GM15510 (cell line): ENCODE results near the gene CXCR3.

Experiments
- POLR2A ChIP-seq: IDR thresholded peaks from 3 replicates; pipeline ENCODE4 v1.6.1; 2011; ENCODE audit warnings: borderline replicate concordance; ENCODE audit not compliant: insufficient read length; ENCODE audit errors: extremely low read depth

CXCR3 gene

DNA sequence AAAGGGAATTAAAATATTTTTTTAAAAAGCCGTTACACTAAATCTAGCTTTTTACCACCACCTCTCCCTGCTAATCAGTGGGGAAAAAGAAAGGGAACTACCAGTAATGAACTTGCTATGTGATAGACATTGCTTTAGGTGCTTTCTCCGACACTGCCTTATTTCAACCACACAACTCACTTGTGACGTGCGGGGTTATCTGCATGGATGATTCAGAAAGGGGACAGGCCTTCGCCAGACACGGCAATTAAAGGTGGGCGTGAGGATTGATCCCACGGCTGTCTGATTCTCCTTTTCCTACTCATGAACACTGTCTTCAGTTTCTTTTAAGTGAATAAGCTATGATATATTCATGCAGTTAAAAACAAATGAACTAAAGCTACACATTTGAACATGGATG is 882 bp upstream of the CXCR3 start:
- TF ChIP-seq POLR2A: no peak

DNA sequence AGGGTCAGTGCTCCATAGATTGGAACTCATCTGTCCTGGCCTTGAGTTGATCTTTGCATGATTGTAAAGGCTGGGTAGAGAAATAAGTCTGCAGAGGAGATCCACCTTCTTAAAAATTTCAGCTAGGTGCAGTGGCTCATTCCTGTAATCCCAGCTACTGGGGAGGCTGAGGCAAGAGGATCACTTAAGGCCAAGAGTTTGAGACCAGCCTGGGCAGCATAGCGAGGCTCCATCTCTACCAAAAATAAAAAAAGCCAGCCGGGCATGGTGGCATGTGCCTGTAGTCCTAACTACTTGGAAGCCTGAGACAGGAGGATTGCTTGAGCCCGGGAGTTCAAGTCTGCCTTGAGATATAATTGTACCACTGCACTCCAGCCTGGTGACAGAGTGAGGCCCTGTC is 476 bp upstream of the CXCR3 start:
- no peak for TF ChIP-seq POLR2A

DNA sequence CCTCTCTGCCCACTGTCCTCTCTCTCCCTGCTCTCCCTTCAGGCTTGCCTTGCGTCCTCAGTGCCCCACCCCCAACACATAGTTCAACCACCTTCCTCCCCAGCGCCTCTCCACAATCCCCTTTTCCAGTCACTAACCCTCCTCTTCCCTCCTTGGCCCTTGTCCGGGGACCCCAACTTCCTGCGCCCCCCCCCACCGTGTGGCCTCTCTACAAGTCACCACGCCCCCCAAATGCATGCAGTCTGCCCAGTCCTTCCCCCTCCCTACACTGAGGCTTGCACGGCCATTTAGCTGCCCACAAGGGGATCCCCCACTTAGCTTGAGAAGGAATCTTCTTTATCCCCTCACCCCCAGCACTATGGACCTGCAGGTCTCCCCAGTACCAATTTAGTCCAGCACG is 569 bp downstream of the CXCR3 start:
- TF ChIP-seq POLR2A: no peak

DNA sequence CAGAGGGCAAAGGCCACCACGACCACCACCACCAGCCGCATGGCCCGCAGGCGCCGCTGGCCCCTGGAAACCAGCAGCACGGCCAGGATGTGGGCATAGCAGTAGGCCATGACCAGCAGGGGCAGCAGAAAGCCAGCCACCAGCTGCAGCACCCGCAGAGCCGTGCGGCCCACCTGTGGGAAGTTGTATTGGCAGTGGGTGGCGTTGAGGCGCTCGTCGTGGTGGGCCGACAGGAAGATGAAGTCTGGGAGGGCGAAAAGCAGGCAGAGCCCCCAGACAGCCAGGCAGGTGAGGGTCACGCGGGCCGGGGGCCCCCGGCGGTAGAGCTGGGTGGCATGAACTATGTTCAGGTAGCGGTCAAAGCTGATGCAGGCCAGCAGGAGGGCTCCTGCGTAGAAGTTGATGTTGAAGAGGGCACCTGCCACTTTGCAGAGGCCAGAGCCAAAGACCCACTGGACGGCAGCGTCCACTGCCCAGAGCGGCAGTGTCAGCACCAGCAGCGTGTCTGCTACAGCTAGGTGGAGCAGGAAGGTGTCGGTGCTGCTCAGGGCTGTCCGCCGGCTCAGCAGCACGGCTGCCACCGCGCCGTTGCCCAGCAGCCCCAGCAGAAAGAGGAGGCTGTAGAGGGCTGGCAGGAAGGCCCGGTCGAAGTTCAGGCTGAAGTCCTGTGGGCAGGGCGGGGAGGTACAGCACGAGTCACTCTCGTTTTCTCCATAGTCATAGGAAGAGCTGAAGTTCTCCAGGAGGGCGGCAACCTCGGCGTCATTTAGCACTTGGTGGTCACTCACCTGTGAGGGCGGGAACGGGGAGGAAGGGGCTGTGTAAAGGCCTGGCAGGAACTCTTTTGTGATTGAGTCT is 1.4 kb downstream of the CXCR3 start:
- no peak for TF ChIP-seq POLR2A

DNA sequence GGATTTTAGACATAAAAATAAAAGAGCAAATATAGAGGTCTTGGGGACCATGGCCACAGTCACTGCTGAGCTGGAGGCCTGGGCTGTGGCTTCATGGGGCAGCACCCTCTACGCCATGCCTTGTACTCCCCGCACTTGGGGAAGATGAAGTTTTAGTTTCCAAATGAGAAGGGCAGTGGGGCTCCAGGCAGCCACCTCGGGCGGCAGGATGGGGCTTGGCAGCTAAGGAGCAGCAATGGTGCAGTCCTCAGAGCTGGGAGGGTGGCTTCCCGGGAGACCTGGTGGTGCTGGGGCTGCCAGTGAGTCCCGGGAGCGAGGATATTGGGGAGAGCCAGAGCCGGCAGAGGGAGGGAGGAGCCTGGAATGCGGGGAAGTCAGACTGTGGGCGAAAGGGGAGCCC is 2.4 kb downstream of the CXCR3 start:
- TF ChIP-seq POLR2A: no peak

DNA sequence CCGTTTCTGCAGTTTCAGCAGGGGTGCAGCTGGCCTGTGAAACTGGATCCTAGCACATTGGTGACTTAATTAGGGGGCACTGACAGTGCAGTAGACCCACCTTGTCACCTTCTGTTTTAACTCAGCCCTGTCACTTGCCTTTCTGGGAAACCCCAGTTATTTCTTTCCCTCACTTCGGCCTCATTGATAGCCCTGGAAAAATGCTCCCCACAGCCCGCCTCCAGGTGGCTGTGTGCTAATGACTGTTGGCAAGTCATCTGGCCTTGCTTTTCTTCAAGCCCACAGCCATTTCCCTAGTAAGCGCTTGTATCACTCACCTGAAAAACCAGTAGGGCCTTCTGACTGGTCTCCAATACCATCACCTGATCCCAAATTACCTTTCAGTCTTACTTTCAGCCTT is 3.3 kb downstream of the CXCR3 start:
- TF ChIP-seq POLR2A: no peak

DNA sequence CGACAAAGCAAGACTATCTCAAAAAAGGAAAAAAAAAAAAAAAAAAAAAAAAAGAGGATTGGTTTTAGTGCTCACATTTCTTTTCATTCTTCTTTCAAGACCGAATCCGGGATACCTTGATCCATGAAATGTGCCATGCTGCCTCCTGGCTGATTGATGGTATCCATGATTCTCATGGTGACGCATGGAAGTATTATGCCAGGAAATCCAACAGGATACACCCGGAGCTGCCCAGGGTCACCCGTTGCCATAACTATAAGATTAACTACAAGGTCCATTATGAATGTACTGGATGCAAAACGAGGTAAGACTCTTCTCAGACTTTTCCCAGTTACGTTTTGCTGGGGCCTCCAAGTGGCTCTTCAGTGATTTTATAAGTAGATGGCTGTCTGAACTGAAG is 6.1 kb downstream of the CXCR3 start:
- no peak for TF ChIP-seq POLR2A

DNA sequence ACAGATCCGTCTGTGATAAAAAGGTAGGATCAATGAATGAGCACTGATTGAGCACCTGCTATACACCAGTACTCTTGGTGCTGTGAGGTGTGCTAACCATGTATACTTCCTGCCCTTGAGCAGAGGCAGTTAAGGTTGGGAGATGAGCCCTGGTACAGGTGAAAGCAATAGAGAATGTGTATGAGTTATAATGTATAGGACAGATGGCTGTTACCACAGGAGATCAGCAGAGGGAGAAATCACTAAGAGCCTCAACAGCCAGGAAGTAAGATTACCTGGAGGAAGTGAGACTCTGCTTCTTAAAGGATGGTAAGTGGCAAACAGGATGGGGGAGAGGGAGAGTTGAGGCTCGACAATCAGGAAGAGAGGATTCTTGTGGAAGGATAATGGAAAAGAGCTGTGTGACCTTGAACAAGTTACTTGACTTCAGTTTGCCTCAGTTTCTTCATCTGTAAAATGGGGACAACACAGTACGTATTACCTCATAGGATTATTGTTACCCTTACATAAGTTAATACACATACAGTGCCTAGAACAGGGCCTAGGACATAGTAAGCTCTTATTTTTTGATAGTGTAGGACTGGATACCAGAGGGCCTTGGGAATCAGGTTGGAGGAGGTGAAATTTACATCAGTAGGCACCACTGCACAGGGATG is 9.1 kb downstream of the CXCR3 start:
- TF ChIP-seq POLR2A: no peak

DNA sequence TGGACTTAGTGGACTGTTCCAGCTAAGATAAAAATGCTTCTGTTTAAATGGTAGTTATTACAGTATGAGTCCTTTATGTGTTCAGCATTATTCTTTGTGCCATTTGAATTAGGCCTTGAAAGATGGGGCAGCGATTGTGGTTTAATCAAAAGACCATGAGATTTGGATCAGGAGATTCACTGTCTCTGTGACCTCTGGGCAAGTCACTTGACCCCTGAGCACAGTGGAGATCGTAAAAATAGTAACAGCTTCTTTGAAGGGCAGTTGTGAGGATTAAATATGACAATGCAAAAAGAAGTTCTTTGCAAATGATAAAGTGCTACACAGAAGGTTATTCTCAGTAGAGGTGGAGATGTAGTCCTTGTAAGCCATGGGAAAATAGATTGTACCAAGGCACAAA is 10.8 kb downstream of the CXCR3 start:
- TF ChIP-seq POLR2A: no peak

DNA sequence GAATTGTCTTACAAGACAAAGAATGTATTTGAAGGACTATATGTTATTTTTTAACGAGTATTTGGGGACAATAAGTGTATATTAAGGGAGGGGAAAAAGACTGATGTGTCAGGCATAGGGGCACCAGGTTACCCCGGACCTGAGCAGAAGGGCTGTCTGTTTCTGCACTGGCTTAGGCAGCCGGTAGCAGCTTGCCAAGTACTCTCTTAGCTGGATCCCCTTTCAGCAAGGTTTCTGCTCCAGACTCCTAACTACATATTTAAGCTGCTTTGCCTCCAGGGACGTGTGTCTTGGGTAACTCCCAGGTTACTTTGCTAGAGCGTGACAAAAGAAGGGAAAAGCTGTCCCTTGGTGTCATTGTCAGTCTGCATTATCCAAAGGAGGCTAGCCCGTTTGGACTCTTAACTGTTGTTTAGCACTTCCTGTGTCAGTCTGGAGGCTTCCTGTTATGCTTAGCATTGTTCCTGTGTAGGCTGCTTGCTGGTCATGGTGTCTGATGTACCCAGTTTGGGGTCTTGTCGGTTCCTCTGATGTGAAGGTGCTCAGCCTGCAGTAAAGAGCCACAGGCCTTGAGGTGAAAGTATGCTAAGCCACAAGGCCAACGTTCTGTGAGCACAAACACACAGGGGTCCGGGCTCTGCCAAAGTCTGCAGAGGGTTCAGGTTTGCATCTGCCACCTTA is 11.6 kb downstream of the CXCR3 start:
- TF ChIP-seq POLR2A: no peak

DNA sequence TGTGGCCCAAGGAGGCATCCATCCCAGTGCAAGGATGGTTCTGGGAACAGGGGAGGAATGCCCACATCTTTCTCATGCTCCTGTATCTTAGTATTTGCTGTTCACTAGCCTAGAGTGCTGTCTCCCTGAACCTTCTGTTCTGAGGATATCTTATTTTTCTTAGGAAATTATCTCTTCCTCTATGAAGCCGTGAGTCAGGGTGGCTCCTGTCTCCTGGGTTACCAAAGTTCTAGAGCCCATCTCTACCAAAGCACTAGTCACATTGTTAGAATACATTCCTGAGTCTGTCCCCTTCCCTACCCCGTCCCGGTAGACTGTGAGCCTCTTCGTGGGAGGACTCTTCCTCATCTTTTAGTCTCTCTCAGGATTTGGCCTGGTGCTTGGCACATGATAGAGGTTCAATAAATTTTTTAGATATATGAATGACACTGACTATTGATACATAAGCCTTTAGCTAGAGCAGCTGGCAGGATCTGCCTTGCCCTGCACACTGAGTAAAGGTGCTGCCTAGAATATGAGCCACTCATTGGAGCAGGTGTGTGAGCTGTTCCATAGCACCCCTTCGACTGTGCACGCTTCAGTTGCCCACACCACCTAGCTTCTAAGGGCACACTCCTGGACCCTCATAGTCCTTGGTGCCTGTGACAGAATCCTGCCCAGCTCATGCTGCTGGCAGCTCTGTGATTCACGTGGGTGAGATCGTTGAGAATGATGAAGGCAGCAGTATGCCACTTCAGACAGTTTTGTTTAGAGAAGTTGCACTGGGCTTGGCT is 13.3 kb downstream of the CXCR3 start:
- no peak for TF ChIP-seq POLR2A

DNA sequence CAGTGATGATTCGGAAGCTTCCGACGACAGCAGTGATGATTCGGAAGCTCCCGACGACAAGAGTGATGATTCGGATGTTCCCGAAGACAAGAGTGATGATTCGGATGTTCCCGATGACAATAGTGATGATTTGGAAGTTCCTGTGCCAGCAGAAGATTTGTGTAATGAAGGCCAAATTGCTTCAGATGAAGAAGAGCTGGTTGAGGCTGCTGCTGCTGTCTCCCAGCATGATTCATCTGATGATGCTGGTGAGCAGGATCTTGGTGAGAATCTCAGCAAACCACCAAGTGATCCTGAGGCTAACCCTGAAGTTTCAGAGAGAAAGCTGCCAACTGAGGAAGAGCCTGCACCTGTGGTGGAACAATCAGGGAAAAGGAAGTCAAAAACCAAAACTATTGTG is 14.2 kb downstream of the CXCR3 start:
- TF ChIP-seq POLR2A: no peak

DNA sequence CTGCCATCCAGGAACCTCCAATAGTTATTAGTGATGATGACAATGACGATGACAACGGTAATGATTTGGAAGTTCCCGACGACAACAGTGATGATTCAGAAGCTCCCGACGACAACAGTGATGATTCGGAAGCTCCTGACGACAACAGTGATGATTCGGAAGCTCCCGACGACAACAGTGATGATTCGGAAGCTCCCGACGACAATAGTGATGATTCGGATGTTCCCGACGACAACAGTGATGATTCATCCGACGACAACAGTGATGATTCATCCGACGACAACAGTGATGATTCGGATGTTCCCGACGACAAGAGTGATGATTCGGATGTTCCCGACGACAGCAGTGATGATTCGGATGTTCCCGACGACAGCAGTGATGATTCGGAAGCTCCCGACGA is 14.7 kb downstream of the CXCR3 start:
- no peak for TF ChIP-seq POLR2A

DNA sequence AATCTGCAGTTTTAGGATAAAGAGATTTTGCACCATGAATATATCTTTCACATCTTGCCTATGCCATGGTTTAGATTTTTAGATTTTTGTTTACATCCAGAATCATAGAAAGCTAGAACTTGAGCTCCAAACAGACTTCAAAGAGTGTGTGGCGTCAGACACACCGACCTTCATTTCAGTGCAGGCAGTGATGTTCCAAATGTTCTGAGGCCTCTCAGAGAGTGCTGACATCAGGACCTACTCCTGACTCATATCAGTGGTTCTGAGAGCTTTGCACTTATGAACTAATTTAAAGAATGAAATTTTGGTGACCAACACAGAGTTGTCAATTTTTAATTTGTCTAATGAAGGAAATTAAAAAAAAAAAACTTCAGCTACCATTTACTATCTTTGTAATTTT is 18.3 kb downstream of the CXCR3 start:
- no peak for TF ChIP-seq POLR2A

DNA sequence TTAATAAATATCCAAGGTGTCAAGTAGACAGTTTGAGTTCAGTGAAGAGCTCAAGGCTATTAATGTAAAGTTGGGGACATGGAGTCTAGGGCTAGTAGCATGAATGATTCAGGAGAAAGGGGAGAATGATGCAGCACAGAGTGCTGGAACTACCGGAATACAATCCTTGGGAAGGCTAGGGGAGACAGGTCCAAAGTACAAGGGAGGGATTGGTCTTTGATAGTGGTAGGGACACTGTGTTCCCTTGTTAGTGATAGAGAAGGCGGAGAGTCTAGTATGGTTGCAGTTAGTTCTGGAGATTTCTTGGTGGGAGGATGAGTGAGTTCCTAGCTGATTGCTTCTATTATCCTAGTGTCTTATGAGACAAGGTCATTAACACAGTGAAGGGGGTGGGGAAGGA is 31.4 kb downstream of the CXCR3 start:
- no peak for TF ChIP-seq POLR2A

DNA sequence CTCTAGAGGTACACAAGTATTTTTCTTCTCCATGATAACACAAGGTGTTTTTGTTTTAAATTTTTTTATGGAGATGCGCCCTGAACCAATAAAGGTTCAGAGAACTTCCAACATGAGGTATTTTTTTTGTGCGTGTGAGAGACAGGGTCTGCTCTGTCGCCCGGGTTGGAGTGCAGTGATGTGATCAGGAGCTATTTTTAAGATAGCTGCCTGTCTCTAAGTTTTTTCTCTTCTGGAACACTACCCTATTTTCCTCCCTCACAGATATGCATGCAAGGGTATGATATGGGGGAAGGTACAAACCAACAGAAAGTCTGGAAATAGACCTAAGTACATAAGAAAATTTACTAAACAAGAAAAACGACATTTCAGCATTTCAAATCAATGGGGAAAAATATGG is 37.1 kb downstream of the CXCR3 start:
- no peak for TF ChIP-seq POLR2A

DNA sequence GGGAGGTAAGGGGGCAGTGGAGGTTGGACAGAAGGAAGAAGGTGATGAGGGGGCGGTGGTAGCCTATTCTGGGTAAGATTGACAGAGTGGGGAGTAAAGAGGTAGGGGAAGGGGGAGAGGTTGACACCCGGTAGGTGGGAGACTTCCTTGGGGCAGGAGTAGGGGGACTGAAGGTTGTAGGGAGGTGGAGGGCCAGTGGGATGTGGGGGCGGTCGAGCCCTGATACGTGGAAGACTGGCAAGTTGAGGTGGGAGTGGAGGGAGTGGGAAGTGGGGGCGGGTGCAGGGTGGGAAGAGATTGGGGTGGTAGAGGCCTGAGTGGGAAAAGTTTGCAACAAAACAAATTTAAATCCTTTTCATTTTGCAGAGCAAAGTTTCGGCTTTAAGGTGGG is 38.3 kb downstream of the CXCR3 start:
- TF ChIP-seq POLR2A: no peak
